Suprapubic skin (tissue), 4 donors: ENCODE measurements around the gene EYA2. TPM values are rescaled to one million over a fixed set of nuclear protein-coding genes. Genes with fewer than 3 reads are reported as not detected.

Source experiments
- DNase-seq, 2 donors: peaks; one replicate each; pipeline ENCODE4 v3.0.0-alpha.2; 2019; ENCODE audit warnings: low spot score in 2 of 2
- H3K27ac ChIP-seq: fragments of 200-600 bp; sonication (generic); one replicate; pipeline ENCODE4 v1.5.1; 2019
- H3K27me3 ChIP-seq: fragments of 200-600 bp; sonication (generic); one replicate; pipeline ENCODE4 v1.5.1; 2019
- H3K36me3 ChIP-seq: fragments of 200-600 bp; sonication (generic); one replicate; pipeline ENCODE4 v1.5.1; 2019
- H3K4me1 ChIP-seq: fragments of 200-600 bp; sonication (generic); one replicate; pipeline ENCODE4 v1.5.1; 2019
- H3K4me3 ChIP-seq: fragments of 200-600 bp; sonication (generic); one replicate; pipeline ENCODE4 v1.5.1; 2019; ENCODE audit warnings: mild to moderate bottlenecking
- H3K9me3 ChIP-seq: fragments of 200-600 bp; sonication (generic); one replicate; pipeline ENCODE4 v1.5.1; 2019
- EP300 ChIP-seq: sonication (generic); formaldehyde crosslinking; IDR thresholded peaks from one replicate; pipeline ENCODE4 v1.6.1; 2017; ENCODE audit warnings: antibody characterized with exemption
- POLR2A ChIP-seq, 2 donors: fragments of 450-650 bp; IDR thresholded peaks; one replicate each; pipeline ENCODE4 v1.6.1; 2017; ENCODE audit warnings: antibody characterized with exemption in 2 of 2, mild to moderate bottlenecking in 2 of 2, moderate library complexity in 2 of 2
- POLR2AphosphoS5 ChIP-seq, 3 donors: sonication (generic); formaldehyde crosslinking; IDR thresholded peaks; one replicate each; pipeline ENCODE4 v1.6.1; 2017; ENCODE audit warnings: antibody characterized with exemption in 3 of 3
- WGBS: methylation state at CpG from one replicate; pipeline ENCODE4 v1.1.5; 2018; 5-methylcytosine and 5-hydroxymethylcytosine counted together
- total RNA-seq, 4 donors: library from RNA; depleted of rRNA; stranded (reverse); fragments of >200 nt; gene quantifications; one replicate each; pipeline ENCODE4 v1.1.0, GENCODE V29; 2016
- TF ChIP-seq, protein P1 (sequence below), 2 donors: fragments of 200-600 bp in 1 of 2; fragments of 450-650 bp in 1 of 2; sonication (generic) in 1 of 2; IDR thresholded peaks; one replicate each; pipeline ENCODE4 v1.5.1; 2016 to 2019; ENCODE audit warnings: antibody characterized with exemption in 2 of 2, mild to moderate bottlenecking in 1 of 2, moderate library complexity in 1 of 2

The EYA2 gene
- total RNA-seq, 4 donors from 2014 or later = 2.3 to 4.0 (median 3.3) TPM

DNA sequence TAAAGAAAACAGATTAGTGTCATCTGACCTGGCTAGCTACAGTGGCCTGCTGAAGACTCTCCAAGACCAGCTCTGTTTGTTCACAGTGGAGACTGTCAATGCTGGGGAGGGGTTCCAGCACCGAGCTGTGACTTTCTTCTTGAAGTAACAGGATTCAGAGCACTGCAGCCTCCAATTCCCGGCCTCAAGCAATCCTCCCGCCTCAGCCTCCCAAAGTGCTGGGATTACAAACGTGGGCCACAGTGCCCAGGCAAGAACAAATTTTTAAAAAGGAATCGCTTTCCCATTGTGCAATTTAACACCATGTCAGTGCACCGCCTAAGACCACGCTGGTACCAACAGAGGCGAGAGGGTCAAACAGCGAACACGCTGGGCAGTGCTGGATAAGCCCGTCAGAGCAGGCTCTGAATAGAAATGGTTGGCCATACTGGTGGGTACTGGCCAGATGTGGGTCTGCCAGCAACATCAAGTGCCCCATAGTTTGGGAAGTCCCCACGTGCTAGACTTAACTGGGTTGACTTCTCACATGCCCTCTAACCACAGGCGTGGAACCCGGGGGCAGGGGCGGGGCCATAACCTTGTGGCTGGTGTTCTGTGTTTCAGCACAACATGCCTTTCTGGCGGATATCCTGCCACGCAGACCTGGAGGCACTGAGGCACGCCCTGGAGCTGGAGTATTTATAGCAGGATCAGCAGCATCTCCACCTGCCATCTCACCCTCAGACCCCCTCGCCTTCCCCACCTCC, 293.0 kb downstream of the EYA2 start:
- Histone ChIP-seq H3K4me3 (no peak overlapping the region), H3K36me3 (no peaks in the 10 kb centered on the region), H3K27me3 (peaks cover 3% of the 10 kb centered on the region), H3K9me3 (no peaks in the 10 kb centered on the region), H3K27ac (no peak overlapping the region), H3K4me1 (peaks cover 3% of the 10 kb centered on the region)
- no peak for DNase-seq
- TF ChIP-seq, protein P1, sequence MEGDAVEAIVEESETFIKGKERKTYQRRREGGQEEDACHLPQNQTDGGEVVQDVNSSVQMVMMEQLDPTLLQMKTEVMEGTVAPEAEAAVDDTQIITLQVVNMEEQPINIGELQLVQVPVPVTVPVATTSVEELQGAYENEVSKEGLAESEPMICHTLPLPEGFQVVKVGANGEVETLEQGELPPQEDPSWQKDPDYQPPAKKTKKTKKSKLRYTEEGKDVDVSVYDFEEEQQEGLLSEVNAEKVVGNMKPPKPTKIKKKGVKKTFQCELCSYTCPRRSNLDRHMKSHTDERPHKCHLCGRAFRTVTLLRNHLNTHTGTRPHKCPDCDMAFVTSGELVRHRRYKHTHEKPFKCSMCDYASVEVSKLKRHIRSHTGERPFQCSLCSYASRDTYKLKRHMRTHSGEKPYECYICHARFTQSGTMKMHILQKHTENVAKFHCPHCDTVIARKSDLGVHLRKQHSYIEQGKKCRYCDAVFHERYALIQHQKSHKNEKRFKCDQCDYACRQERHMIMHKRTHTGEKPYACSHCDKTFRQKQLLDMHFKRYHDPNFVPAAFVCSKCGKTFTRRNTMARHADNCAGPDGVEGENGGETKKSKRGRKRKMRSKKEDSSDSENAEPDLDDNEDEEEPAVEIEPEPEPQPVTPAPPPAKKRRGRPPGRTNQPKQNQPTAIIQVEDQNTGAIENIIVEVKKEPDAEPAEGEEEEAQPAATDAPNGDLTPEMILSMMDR (IDR thresholded peaks at IDR 0.05) = no peak
- TF ChIP-seq POLR2A (IDR thresholded peaks at IDR 0.05) = no peak
- no peak for TF ChIP-seq EP300
- TF ChIP-seq POLR2AphosphoS5 (IDR thresholded peaks at IDR 0.05) = no peak
- WGBS = 78% methylated on average over 13 of the region's 19 CpGs

DNA sequence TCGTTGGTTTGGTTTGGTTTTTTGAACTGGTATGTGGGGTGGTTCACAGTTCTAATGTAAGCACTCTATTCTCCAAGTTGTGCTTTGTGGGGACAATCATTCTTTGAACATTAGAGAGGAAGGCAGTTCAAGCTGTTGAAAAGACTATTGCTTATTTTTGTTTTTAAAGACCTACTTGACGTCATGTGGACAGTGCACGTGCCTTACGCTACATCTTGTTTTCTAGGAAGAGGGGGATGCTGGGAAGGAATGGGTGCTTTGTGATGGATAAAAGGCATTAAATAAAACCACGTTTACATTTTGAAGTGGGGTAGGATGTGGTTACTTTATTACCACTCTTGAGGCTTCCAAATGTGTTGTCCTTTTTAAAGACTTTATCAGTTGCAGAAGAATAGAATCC, 293.9 kb downstream of the EYA2 start:
- TF ChIP-seq POLR2AphosphoS5 (IDR thresholded peaks at IDR 0.05) (no peak), EP300 (no peak), POLR2A (IDR thresholded peaks at IDR 0.05) (no peak)
- TF ChIP-seq, protein P1 (IDR thresholded peaks at IDR 0.05) = no peak
- WGBS = 56% methylated on average over 5 of the region's 5 CpGs
- H3K4me3 ChIP-seq = no peak overlapping the region
- H3K4me1 ChIP-seq = peaks cover 3% of the 10 kb centered on the region
- H3K27me3 ChIP-seq = peaks cover 3% of the 10 kb centered on the region
- H3K27ac ChIP-seq = no peak overlapping the region
- no peaks in the 10 kb centered on the region for H3K9me3 ChIP-seq
- no peak for DNase-seq
- no peaks in the 10 kb centered on the region for H3K36me3 ChIP-seq

DNA sequence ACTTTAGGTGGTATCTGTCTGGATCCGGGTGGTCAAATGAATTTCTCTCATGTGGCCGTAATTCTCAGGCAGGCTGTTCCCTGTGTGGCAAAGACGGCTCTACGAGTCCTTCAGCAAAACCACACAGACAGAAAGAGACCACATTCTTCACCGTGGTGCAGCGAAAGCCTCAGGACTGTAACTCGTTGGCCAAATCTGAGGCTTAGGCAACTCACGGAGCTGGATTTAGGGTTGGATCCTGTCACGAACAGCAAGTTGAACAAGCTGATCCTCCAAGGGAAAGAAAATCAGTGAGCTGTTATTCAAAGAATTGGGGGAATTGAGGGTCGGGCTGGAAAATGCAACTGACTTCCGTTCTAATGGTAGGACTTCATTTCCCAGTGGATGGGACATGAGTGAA, 294.4 kb downstream of the EYA2 start:
- 52% methylated on average over 11 of the region's 11 CpGs for WGBS

DNA sequence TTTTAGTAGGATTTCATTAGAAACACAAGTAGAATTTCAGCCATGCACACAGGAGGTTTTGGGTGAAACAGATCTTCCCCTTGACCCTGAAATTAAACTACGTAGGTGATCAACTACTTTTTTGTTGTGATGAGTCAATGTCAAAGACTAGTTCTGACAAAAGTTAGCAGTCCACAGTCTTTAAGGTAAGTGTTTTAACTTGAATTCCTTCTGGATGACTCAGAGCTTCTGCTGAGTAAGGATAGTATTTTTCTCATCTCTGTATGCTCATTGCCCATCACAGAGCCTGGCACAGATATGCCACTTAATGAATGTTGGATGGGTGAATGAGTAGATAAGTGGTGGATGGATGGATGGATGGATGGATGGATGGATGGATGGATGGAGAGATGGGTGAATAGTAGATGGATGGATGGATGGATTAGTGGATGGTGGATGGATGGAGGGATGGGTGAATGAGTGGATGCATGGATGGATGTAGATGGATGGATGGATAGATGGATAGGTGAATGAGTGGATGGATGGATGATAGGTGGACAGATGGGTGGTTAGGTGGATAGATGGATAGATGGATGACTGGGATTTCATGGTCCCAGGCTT, 296.5 kb downstream of the EYA2 start:
- Histone ChIP-seq H3K27me3 (peaks cover 3% of the 10 kb centered on the region), H3K4me3 (no peak overlapping the region), H3K4me1 (peaks cover 6% of the 10 kb centered on the region), H3K27ac (no peak overlapping the region), H3K9me3 (no peaks in the 10 kb centered on the region), H3K36me3 (no peaks in the 10 kb centered on the region)
- TF ChIP-seq EP300 (no peak), POLR2A (IDR thresholded peaks at IDR 0.05) (no peak)
- TF ChIP-seq, protein P1 (IDR thresholded peaks at IDR 0.05) = no peak
- WGBS = 67% methylated on average over 1 of the region's 1 CpG
- DNase-seq = no peak

More for the DNA sequence above, 294.4 kb downstream of the EYA2 start:
- no peak overlapping the region for H3K27ac ChIP-seq
- DNase-seq = no peak
- no peak overlapping the region for H3K4me3 ChIP-seq
- no peaks in the 10 kb centered on the region for H3K36me3 ChIP-seq
- peaks cover 3% of the 10 kb centered on the region for H3K4me1 ChIP-seq
- no peaks in the 10 kb centered on the region for H3K9me3 ChIP-seq
- TF ChIP-seq POLR2A (IDR thresholded peaks at IDR 0.05) (no peak), EP300 (no peak), POLR2AphosphoS5 (IDR thresholded peaks at IDR 0.05) (no peak)
- TF ChIP-seq, protein P1 (IDR thresholded peaks at IDR 0.05) = no peak
- peaks cover 3% of the 10 kb centered on the region for H3K27me3 ChIP-seq

DNA sequence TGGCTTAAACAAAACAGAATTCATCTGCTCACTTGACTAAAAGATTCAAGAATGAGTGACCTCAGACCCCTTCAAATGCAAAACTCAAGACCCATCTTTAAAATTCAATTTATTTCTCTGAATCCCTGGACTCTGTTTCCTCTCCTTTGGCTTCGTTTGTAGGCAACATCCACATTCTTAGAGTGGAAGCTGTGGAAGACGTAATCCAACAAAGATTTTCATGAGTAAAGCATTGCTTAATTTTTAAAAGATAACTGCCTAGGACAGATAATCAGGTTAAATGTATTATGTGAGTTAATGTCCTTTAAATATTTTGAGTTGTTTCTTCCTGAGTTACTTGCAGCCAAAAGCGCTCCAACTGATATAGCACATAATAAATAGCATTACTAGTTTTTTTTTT, 297.3 kb downstream of the EYA2 start:
- Histone ChIP-seq H3K36me3 (no peaks in the 10 kb centered on the region), H3K9me3 (no peaks in the 10 kb centered on the region), H3K4me1 (peaks cover 11% of the 10 kb centered on the region), H3K27me3 (peaks cover 3% of the 10 kb centered on the region), H3K4me3 (no peak overlapping the region), H3K27ac (no peak overlapping the region)
- WGBS = 91% methylated on average over 3 of the region's 3 CpGs
- TF ChIP-seq, protein P1 (IDR thresholded peaks at IDR 0.05) = no peak
- TF ChIP-seq EP300 (no peak), POLR2A (IDR thresholded peaks at IDR 0.05) (no peak)
- DNase-seq = no peak
